NCI-H69 (cell line): ENCODE measurements around the gene DISP2.
A peak's percentile ranks its signal among the peaks of the same experiment; 100 is the strongest.

ENCODE experiments used
- DNase-seq: peaks from one replicate; lab custom pipeline; 2025; lab: John Stamatoyannopoulos, UW

DISP2 gene

GRCh38 chr15:40342416-40343320, 15.4 kb upstream of the DISP2 start:
- no peak for DNase-seq

GRCh38 chr15:40343512-40343911, 14.5 kb upstream of the DISP2 start:
- no peak for DNase-seq

GRCh38 chr15:40344217-40344616, 13.8 kb upstream of the DISP2 start:
- DNase-seq = no peak

GRCh38 chr15:40344631-40345120, 13.3 kb upstream of the DISP2 start:
- DNase-seq = peak; percentile 79

- DNase-seq = no peak
Observed at GRCh38 chr15:40345225-40345866, 12.7 kb upstream of the DISP2 start.

- no peak for DNase-seq
Observed at GRCh38 chr15:40345867-40346578, 12.0 kb upstream of the DISP2 start.

- no peak for DNase-seq
Observed at GRCh38 chr15:40346579-40347558, 11.2 kb upstream of the DISP2 start.

- DNase-seq = no peak
Observed at GRCh38 chr15:40347559-40348473, 10.2 kb upstream of the DISP2 start.

GRCh38 chr15:40348474-40348870, 9.5 kb upstream of the DISP2 start:
- no peak for DNase-seq

GRCh38 chr15:40349163-40349562, 8.9 kb upstream of the DISP2 start:
- DNase-seq = no peak

- peak; percentile 41 for DNase-seq
Observed at GRCh38 chr15:40352281-40352901, 5.6 kb upstream of the DISP2 start.

GRCh38 chr15:40353697-40354096, 4.3 kb upstream of the DISP2 start:
- DNase-seq = peak; percentile 64

GRCh38 chr15:40354408-40355171, 3.4 kb upstream of the DISP2 start:
- DNase-seq = peak; percentile 97

GRCh38 chr15:40355976-40356585, 1.9 kb upstream of the DISP2 start:
- DNase-seq = no peak

GRCh38 chr15:40357246-40357645, 773 bp upstream of the DISP2 start:
- no peak for DNase-seq

GRCh38 chr15:40358471-40359353, 693 bp downstream of the DISP2 start:
- DNase-seq = peak; percentile 87

GRCh38 chr15:40360015-40360414, 2.0 kb downstream of the DISP2 start:
- DNase-seq = no peak

GRCh38 chr15:40361640-40362039, 3.6 kb downstream of the DISP2 start:
- DNase-seq = no peak
